ENCODE measurements around the gene DOK6.
"Not testable (repeated sequence)": the region's sequence is repeated elsewhere in the genome, so short reads cannot be mapped to it uniquely, and the experiment has no call there.

DOK6 gene

DNA sequence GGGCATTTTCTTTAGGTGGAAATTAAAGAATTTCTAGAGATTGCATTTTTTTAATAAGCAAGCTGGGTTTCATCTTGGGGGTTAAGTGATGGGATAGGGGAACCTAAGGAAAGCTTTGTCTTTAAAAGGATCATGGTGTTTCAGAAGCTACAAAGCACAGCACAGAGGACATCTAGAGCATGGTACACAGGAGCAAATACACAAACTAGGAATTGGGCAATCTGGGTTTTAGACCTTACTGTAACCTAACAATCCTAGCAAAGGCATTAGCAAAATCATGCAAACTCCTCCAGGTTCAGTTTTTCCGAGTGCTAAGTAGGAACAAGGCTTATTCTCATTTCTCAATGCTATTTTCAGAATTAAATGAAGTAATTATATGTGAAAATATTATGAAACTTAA is 412.9 kb downstream of the DOK6 start:
- DNase-seq (ENCODE audit: low read depth) = no peak

- no peak for DNase-seq (ENCODE audit: low read depth)
These were observed 414.2 kb downstream of the DOK6 start for GRCh38 chr18:69814861-69815385.

DNA sequence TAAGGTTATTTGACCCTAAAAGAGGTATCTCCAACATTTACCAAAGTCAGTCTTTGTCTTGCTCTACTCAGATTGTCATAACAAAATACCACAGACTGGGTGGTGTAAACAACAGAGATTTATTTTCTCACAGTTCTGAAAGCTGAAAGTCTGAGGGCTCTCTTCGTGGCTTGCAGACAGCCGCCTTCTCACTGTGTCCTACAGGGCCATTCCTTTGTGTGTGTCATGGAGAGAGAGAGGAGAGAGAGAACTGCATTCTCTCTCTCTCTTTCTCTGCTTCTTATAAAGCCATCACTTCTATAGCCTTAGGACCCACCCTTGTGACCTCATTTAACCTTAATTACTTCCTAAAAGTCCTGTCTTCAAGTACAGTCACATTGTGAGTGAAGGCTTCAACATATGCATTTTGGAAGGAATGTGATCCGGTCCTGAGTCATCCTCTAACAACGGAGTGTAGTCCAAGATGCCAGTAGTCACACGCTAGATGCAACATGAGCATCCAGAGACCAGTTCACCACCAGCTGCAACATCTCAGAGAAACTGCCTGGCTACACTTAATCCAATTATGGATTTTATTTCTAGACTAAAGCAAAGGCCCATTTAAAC is 416.8 kb downstream of the DOK6 start:
- DNase-seq (ENCODE audit: low read depth) = no peak

DNA sequence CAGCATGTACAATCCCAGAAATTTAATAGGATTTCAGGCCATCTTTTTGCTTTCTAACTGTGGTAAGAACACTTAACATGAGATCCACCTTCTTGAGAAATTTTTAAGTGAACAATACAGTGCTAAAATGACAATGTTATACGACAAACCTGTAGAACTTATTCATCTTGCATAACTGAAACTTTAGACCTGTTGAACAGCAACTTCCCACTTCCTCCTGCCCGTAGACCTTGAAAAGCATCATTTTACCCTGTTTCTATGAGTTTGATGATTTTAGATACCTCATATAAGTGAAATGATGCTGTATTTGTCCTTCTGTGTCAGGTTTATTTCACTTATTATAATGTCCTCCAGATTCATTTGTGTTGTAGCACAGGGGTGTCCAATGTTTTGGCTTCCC is 418.8 kb downstream of the DOK6 start:
- DNase-seq (ENCODE audit: low read depth) = no peak

GRCh38 chr18:69820538-69820937 is 419.9 kb downstream of the DOK6 start:
- no peak for DNase-seq (ENCODE audit: low read depth)

DNA sequence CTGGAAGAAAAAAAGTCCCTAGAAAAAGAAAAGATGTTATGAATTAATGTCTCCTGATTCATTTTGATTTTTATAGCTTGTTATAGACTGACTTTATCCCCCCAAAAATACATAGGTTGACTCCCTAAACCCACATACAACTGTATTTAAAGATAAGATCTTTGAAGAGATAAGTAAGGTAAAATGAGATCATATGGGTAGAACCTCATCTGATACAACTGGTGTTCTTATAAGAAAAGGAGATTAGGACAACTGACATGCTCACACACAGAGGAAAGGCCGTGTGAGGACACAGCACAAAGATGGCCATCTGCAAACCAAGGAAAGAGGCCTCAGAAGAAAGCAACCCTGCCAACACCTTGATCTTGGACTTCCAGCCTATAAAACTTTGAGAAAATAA is 429.5 kb downstream of the DOK6 start:
- DNase-seq (ENCODE audit: low read depth) = no peak

- not testable (repeated sequence) for DNase-seq (ENCODE audit: low read depth)
These were observed 434.3 kb downstream of the DOK6 start for GRCh38 chr18:69834980-69835379.

- no peak for DNase-seq (ENCODE audit: low read depth)
These were observed 437.3 kb downstream of the DOK6 start for GRCh38 chr18:69838003-69838402.

- no peak for DNase-seq (ENCODE audit: low read depth)
These were observed 438.1 kb downstream of the DOK6 start for GRCh38 chr18:69838620-69839411.

DNA sequence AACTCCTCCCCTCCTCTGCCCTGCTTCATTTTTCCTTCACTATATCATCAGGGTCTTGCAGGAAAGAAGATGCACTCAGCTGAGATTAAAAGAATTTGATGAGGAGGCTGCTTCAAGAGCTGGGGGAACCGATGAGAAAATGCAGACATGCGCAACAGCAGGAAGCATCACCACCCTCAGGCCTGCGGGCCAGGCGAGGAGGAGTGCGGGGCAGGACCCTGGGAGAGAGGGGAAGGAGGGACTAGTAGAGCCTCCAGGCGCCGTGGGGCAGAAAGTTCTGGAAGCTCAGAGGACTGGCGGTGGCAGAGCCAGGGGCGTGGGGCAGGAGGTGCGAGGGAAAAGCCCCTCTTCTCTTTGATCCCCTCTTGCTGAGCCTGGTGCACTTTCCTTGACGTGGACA is 438.8 kb downstream of the DOK6 start:
- no peak for DNase-seq (ENCODE audit: low read depth)

- DNase-seq (ENCODE audit: low read depth) = no peak
These were observed 439.3 kb downstream of the DOK6 start for GRCh38 chr18:69840001-69840400.

DNA sequence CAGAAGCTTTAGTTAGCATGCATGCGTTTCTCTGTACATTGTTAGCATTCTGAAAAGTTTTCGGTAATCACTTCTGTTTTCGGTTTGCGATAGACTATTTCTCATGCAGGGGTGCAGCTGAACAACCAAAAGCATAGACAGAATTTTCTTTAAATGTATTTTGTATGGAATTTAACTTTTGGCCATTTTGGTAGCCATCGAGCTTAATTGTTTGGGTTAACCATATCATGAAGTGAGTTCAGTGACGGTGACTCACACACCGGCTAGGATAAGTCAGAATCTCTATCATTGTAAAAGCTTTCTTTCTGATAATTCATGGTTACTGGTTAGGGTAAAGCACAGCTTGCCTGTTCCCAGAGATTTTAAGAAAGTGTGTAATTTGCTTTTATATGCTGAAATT is 439.8 kb downstream of the DOK6 start:
- DNase-seq (ENCODE audit: low read depth) = no peak

GRCh38 chr18:69841117-69841516 is 440.4 kb downstream of the DOK6 start:
- DNase-seq (ENCODE audit: low read depth) = no peak

- DNase-seq (ENCODE audit: low read depth) = no peak
These were observed 442.3 kb downstream of the DOK6 start for GRCh38 chr18:69843015-69843414.

DNA sequence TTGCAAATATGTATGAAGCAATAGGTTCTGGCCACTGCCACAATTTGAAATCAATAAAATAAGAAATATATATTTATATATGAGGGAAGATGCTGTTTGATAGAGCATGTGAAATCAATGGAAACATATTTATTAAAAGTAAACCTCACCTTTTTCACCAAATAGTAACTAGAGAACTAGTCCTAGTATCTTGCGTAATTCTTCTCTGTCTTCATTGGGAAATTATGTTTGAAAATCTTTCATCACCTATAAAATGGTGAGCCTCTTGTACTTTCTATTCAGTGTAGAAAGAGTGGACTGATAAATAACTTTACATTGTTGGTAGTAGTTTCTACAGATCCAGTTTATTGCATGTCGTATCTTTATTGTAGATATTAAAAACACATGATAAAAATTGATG is 444.0 kb downstream of the DOK6 start:
- DNase-seq (ENCODE audit: low read depth) = no peak

GRCh38 chr18:69845593-69846506 is 445.2 kb downstream of the DOK6 start:
- DNase-seq (ENCODE audit: low read depth) = no peak

DNA sequence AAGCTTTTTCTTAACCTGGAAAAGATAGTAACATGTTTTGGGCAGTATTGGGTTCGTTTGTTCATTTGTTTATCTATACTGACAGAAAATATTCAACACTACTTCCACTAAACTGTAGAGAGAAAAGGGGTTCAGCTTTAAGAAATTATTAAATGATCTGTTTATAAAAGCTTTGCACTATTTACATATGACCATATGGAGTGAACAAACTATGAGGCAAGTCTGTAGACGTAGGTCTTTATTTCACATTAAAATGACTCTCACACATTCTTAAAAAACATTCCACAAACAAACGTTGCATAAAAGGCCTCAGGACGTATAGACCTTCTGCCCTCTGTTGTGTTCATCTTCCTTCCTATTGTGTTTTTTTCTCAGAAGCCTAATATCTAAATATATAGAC is 452.4 kb downstream of the DOK6 start:
- no peak for DNase-seq (ENCODE audit: low read depth)

DNA sequence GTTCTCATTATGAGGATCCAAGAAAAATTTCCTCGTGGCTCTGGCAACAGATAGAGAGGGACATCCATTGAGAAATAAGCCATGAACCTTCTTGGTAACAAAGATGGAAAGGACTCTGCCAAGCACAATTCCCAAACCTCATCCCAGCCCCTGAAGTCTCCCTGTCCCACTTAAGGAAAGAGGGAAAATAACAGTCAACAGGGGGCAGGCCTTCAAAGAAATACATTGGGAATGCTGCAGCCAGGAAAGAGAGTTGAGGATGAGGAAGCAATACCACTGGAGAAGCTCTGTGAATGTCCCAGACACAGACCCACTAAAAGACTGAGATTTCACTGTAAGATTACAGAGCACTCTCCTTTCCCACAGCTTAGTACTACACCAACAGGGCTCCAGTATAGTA is 453.8 kb downstream of the DOK6 start:
- no peak for DNase-seq (ENCODE audit: low read depth)

GRCh38 chr18:69858897-69859296 is 458.2 kb downstream of the DOK6 start:
- no peak for DNase-seq (ENCODE audit: low read depth)

DNA sequence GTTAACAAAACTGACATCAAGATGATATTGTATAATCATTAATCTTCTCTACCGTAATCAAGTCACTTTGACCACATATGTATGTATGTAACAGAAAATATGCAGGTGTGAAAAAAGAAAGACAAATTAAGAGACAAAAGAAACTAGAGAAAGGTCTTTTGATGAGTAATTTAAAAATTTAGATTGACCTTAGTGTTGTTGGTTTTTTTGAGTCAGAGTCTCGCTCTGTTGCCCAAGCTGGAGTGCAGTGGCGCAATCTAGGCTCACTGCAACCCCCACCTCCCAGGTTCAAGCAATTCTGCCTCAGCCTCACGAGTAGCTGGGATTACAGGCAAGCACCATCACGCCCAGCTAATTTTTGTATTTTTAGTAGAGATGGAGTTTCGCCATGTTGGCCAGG is 464.1 kb downstream of the DOK6 start:
- DNase-seq (ENCODE audit: low read depth) = not testable (repeated sequence)

DNA sequence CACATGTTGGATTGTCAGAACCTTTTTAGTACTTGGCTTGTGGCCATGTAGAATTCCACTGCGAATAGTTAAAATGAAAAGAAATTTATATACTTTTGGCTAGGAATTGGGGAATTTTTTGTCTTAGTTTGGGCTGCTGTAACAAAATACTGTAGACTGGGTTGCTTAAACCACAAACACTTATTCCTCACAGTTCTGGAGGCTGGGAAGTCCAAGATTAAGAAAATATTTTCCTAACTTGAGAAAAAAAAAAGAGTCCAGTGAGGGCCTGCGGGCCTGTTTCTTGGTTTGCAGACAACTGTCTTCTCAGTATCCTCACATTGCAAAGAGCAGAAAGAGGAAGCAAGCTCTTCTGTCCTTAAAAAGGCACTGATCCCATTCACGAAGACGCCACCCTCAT is 465.1 kb downstream of the DOK6 start:
- DNase-seq (ENCODE audit: low read depth) = no peak

DNA sequence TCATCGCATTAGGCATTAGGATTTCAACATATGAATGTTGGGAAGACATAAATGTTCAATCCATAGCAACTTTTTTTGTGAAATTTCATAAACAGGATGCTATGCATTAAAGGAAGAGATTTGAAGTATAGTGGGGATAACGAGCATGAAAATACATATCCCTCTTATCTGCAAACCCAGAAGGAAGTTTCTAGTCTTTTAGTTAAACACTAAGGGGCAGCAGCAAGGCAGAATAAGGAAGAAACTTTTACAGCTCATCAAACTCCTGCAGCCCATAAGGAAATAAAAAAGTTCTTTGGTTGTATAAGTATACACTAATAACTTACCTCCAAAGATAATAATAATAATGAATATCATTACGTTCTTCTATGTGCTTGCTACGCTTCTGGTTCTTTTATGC is 465.5 kb downstream of the DOK6 start:
- DNase-seq (ENCODE audit: low read depth) = no peak

DNA sequence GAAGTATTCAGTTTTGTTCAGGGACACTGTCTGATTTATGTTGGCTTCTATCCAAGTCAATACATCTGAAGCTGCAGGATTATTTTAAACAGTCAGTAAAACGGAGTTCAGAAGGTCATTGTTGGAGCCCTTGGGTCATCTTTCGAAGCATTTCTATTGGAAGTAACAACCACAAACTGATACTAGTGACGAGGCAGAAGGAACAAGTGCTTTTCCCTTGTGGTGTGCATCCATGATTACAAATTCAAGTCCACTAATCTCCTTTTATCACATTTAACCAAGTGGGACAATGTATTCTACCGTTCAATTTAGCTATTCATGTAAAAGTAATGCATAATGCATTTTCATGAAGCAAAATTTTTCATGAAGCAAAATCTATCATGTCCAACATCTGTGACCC is 470.0 kb downstream of the DOK6 start:
- no peak for DNase-seq (ENCODE audit: low read depth)

Measured in stimulated activated CD8-positive, alpha-beta memory T cell treated with anti-CD3 and anti-CD28 coated beads, Interleukin-7, amount 100 ng/mL, for 24 hours (primary cell).